Activated CD4-positive, CD25-positive, alpha-beta regulatory T cell (primary cell): Measurements from ENCODE around the gene CHID1.

Source experiments
- DNase-seq, 4 experiments: peaks; one replicate each; lab custom pipeline; 2025; lab: John Stamatoyannopoulos, UW

The CHID1 gene

DNA sequence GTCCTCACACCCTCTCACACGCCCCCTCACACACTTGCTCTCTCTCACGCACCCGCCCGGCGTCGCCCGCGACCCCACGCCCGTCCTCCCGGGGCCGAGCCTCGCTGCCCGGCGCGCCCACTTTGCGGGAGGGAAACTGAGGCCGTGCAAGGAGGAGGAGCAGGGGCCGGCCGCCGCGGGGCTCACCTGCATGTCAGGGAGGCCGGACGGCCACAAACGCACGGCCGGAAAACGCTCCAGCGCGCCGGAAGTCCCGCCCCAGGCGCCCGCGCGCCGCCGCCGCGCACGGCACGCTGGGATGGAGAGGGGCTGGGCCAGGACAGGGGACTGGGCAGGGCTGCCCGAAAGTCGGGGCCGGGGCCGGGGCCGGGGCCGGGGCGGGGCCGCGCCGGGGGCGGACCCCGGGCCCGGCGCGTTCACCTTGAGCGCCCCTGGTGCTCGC lies at the start of gene CHID1:
Gene CHID1, minus strand, starts transcription at position 222 of the 442 bp plus-strand sequence. CDS start 5,994 bp downstream, outside the sequence.
- DNase-seq, result peak; percentile 62 to 76 (median 72)

DNA sequence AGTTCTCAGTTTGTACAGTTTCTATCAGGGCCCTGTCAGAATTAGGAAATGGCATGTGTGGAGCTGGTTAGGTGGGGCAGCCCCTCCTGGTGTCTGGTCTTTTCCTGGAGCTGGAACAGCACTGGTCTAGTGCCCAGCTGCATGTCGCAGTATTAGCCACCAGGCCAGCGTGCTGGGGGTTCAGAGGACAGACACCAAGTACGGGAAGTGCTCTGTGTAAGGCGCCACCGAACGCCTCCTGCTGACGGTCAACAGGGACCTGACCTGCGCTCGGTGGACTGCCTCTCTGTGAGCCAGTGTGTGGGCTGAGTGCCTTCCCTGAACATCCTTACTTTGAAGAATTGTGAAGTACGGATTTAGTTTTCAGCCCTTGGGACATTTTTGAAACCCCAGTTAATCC lies 49.0 kb upstream of the CHID1 start:
- DNase-seq, result no peak

DNA sequence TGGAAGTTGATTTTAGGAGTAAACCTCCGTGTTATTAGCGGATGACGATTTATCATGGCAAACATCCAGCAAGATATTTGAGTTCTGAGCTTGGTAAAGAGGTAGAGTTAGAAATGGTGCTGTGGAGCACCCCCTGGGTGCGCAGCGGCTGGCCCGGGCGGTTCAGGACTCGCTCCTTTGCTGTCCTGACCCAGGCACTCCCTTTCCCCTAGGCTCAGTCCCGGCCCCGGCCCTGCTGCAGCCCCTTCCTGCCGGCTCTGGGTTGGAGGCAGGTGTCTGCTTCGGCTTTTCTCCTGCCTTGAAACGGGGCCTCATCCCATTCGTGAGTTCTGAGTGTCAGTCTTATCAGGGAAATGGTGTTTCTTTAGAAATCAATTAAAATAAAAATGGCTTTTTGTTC lies 48.4 kb upstream of the CHID1 start:
- DNase-seq, result no peak

DNA sequence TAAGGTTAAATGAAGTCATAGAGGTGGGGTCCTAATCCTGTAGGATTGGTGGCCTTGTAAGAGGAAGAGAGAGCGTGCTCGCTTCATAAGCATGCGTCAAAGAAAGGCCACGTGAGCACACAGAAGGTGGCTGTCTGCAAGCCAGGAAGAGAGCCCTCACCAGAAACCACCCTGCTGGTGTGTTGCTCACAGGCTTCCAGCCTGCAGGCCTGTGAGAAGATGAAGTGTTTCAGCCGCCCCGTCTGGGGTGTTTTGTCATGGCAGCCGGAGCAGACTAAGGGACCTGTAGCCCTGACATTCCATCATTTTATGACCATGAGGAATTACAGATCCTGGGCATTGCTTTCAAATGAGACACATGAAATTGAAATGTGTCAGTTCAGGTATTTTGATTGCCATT lies 47.5 kb upstream of the CHID1 start:
- no peak for DNase-seq

DNA sequence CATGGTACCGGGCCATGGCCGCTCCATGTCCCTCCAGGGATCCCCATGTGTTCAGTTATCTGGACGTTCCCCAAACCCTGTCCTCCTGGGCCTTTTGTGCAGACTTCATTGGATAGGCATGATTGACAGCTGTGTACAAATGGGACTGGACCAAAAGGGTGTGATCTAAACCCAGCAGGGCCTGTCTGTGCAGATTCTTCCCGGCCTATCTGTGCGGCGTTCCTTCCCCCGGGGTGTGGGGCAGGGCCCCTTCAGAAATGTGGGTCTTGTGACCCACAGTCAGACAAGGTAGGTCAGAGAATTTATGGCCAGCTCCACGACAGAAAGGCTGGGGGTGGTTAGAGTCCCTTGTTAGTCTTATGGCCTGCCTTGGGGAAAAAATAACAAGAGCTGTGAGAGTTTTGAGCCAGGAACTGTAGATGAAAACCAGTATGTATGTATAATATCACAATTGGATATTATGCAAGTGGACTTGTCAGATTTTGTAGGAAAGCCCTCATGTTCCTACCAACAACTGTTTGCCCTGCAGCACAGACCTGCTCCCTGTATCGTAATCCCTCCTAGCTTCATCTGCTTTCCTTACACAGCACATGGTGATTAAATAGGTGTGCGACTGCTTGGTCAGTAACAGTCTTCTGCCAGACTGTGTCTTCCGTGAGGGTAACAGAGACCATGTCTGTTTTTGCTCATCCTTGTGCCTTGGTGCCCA lies 46.8 kb upstream of the CHID1 start:
- DNase-seq, result no peak

DNA sequence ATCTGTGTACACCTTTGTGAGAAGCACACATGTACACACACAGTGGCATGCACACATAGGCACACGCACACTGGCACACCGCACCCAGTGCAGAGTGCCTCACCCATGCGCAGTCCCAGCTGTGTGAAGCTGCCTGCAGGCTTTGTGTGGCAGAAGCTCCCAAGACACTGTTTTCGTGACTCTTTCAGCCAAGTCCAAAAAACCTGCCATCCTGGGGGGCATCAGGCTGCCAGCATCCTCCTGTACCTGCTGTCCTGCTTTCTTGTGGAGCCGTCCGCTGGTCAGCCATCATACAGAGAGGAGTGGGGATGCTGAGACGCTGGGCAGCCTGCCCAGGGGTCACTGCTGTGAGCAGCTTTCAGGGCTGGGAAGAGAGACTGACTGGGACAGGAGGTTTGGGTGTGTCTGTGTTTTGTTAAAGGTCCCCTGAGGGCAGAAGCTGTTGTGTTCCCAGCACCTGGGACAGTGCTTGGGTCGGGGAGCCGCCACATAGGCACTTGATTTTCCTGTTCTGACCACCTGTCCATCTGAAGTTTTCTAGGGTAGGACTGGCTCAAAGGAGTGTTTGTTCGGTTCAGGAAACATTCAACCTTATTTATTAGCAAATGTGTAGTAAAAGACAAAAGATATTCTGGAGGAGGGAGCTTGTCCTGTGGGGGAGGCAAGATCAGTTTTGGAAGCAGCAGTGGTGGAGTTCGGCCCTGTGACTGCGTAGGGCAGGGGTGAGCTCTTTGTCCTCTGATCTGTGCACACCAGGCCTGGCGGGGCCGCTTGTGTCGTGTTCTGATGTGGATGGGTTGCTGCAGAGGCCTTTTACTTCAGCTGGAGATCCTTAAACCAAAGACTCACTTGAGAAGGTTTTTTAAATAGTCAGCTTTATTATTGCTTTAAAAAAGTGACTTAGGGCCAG lies 44.8 kb upstream of the CHID1 start:
- DNase-seq, result no peak

DNA sequence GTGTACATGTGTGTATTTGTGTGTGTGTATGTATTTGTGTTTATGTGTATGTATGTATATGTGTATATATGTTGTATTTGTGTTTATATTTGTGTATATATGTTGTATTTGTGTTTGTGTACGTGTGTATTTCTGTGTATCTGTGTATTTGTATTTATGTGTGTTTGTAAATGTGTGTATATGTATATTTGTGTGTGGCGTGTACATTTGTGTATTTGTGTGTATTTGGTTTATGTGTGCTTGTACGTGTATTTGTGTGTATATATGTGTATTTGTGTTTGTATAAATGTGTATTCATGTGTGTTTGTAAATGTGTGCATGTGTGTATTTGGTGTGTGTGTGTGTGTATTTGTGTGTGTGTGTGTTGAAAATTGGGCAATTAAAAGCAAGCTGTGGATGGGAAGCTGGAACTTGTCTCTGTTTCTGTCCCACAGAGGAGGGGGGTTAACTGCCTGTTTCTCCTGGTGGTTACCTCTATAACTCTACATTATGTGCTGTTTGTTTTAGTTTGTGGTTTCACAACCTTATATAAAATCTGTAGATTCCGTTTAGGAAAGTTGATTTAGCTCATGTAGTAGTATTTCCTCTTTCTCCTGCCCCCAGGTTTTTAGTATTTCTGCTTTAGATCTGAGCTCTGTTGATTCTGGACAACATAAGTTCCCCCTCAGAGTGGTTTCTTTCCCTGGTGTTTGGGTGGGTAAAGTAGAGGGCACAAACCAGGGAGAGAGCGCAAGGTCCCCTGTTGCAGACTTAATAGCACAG lies 44.0 kb upstream of the CHID1 start:
- DNase-seq, result no peak

DNA sequence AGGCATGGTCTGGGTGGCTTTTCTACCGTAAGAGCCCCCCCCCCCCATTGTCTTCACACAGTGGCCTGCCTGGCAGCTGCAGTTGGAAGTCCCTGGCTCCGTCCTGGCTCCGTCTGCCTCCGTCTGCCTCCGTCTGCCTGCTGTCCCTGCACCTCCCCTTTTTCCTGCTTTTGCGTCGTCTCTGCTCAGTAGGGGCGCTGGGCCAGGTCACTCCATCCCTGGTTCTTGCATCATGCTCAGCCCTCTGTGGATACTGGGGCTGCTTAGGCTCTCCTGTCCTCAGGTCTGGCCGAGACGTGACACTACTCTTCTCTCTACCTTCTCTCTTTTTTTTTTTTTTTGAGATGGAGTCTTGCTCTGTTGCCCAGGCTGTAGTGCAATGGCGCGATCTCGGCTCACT lies 42.9 kb upstream of the CHID1 start:
- no peak for DNase-seq

DNA sequence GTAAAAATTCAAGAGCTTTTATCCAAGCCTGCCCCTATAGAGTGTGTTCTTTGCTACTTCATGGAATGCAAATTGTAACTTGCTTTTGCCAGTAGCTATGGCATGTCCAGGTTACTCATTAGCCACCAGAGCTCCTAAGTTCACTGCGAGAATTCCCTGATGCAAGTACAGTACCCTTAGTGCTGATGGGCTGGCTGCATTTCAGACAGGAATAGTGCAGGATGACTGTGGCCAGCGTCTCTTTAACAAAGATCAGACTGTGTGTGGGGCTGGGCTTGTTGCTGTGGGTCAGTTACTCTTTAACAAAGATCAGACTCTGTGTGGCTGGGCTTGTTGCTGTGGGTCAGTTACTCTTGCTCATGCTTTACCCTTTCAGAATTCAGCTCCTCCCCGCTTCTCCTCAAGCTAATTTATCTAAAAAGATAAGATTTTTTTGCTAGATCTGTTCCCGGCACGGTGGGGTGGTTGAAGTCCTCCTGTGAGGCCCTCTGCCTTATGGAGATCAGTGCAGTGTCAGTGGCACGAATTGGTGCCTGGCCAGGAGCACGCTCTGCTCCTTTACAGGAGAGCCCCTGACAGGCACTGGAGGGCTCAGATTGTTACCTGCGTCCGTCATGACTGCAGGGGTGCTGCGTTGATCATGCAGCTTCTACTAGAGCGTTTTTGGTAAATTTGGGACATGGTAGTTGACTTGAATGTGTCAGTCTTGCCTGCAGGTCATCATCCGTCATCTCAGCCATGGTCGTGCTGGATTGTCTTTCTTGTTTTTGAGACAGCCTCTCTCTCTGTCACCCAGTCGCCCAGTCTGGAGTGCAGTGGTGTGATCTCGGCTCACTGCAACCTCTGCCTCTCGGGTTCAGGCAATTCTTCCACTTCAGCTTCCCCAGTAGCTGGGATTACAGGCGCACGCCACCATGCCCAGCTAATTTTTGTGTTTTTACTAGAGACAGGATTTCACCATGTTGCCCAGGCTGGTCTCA lies 42.1 kb upstream of the CHID1 start:
- DNase-seq, result no peak

DNA sequence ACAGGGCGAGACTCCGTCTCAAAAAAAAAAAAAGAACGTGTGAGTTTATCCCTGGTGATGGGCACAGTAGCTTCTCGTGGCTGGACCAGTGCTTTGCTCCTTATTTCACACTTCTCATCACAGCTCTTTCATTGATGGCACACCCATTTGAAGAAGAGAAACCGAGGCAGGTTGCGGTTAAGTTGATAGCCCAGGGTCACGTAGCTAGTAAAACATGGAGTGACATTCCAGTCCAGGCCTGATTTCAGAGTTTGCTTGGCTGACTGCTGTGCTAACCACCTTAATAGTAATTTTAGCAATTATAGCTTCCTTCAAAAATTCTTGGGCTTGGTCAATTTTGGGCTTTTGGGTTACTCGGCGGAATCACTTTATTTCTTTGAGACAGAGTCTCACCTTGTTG lies 40.9 kb upstream of the CHID1 start:
- no peak for DNase-seq

DNA sequence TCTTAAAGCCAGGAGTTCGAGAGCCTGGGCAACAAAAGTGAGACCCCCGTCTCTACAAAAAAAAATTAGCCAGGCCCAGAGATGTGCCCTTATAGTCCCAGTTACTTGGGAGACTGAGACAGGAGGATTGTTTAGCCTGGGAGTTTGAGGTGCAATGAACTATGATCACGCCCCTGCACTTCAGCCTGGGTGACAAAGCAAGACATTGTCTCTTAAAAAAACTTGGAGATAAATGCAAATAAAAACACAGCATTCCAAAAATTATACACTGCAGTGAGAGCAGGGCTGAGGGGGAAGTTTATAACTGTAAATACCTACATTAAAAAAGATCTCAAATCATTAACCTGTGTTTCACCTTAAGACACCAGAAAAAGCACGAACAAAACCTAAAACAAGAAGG lies 37.1 kb upstream of the CHID1 start:
- DNase-seq, result no peak

DNA sequence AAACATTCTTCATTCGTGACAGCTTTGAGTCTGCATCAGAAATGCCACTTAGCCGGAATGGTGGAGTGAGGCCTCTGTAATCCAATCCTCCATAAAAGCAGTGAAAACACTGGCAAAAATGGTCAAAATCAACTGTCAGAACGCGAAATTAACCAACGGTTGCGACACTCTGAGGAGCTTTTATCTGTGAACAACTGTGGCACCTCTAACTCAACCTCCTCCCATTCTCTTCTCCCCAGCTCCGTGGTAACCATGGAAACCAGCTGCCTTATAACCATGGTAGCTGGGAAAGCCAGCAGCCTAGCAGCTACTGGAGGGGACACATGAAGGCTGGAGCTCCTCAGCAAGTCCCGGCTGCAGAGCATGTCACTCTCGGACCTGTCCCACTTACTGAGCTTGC lies 35.4 kb upstream of the CHID1 start:
- DNase-seq, result no peak

DNA sequence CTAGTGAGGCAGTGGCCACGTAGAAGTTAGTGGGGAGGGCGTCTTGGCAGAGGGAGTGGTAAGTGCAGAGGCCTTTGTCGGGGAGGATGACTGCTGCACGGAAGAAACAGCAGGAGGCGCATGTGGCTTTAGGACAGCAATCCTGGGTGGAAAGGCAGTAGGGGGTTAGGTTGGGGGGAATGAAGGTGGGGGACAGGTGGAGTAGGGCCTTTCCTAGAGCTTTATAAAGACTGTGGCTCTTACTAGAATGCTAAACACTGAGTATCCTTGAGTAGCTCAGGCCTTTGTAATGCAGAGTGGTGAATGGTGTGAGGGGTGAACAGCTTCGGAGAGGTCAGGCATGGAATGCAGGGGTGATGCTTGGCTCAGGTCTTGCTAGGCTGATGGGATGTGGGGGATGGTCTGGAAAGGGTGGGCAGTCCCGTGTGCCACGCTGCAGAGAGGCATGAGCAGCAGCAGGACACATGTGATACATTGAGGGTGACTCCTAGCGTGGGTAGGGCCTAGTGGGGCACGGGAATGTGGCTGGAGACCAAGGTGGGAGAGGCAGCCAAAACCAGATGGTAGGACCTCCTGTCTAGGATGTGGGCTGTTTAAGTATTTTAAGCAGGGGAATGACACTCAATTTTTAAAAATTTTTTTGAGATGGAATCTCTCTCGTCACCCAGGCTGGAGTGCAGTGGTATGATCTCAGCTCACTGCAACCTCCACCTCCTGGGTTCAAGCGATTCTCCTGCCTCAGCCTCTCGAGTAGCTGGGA lies 34.3 kb upstream of the CHID1 start:
- no peak for DNase-seq

DNA sequence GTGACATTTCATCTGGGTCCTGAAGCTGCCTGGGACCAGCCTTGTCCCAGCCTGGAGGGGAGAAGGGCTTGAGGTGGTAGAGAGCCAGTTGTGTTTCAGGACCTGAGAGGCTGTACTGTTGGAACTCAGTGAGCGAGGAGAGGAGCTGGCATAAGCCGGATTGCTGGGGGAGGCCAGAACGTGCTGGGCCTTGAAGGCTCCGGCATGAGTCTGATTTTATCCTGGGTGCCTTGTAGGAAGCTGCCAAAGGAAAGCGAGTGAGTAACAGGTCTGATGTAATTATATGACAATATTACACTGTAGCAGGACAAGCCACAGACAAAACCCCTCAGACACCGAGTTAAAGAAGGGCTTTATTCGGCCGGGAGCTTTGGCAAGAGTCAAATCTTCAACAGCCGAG lies 32.2 kb upstream of the CHID1 start:
- no peak for DNase-seq

DNA sequence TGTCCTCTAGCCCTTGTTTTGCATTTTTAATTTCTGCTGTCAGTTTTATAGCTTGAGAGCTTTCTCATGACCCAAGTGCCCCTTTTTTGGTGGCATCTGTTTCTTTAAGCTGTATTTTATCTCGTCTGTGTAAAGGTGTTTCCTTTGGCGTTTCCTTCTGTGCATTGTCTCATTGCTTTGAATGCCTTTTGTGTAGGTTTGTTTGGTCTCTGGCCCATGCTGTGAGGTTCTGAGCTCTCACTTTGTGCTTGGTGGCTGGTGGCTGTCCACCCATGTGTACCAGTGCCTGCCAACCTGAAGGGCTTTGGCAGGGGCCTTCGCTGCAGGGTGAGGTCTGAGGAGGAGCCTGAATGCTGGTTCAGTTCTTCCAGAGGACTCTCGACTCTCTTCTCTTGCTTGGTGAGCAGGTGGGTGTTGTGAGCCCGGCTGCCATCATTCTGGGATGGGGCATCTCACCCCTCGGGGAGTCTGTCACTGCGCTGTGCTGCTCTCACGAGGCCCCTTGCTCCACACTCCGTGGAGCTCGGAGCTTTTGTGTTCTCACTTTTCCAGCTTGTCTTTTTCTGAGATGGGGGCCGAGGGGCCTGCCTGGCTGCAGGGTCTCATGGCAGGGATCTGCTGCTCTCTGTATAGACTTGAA lies 30.0 kb upstream of the CHID1 start:
- DNase-seq, result no peak

DNA sequence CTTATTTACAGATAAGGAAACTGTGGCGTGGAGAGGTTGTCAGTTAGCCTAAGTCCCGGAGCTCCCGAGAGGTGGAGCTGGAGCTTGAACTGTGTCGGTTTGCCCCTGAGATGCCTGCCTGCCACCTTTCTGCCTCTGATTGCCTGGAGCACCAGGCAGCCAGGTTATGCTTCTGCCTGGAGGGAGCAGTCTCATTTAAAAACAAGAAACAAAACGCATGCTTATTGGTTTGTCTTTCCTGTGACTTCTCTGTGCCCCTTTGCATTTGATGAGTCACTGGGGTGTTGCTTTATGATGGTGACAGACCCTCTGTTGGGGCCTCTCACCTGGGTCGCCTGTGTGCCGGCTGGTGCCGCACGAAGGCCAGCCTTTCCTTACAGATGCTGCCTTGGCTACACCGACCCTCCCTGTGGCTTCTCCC lies 27.2 kb upstream of the CHID1 start:
- DNase-seq, result no peak

DNA sequence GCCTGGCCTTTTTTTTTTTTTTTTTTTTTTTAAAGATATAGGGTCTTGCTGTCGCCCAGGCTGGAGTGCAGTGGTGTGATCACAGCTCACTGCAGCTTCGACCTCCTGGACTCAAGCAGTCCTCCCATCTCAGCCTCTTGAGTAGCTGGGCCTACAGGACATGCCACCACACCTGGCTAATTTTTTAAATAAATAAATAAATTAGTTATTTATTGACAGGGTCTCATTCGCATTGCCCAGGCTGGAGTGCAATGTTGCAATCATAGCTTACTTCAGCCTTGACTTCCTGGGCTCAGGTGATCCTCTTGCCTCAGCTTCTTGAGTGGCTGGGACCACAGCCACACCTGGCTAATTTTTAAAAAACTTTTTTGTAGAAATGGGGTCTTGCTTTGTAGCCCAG lies 25.6 kb upstream of the CHID1 start:
- no peak for DNase-seq

DNA sequence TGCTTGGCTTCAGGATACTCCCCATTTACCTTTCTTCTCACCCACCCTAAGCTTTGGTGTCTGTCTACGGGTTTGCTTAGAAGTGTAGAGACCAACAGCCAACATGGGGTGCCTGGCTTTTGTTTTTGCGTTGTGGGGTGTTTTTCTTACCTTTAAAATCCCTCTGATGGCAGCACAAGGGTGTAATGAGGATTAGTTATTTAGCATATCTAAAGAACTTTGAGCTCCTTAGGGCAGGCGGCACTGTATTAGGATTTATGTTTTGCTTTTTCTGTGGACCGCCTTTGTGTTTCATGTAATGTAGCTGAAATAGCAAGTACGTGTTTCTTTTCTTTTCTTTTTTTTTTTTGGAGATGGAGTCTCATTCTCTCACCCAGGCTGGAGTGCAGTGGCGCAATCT lies 23.9 kb upstream of the CHID1 start:
- DNase-seq, result no peak

DNA sequence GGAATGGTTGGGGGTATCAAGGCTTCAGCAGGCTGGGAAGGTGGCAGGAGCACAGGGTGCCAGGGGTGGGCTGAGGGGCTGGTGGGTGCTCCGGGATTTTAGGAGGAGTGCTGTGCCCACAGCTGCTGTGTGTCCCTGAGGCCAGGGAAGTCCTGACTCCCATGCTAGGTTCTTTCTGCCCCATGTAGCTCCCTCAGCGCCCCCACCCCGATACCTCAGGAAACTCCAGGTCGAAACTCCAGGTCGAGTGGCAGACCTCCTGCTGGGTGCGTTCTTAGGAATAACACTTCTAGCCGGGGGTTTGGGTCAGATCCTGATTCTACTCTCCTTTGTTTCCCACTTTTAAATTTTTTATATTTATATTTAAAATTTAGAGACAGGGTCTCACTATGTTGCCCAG lies 23.3 kb upstream of the CHID1 start:
- no peak for DNase-seq
